A673 (cell line): ENCODE data around the gene LCAT. TPM values are rescaled to one million over a fixed set of nuclear protein-coding genes. Genes with fewer than 3 reads are reported as not detected.
A peak's percentile ranks its signal among the peaks of the same experiment; 100 is the strongest.

ENCODE experiments used
- BruUV-seq: library from RNA; stranded (reverse); fragments of 400-500 nt; replicated peaks from 2 replicates; lab custom pipeline; 2021; lab: Mats Ljungman, UMichigan
- CTCF ChIA-PET: fragments of 300-600 bp; sonication (Branson Sonifier 250); formaldehyde crosslinking; loops from one replicate; lab custom pipeline; 2022; ENCODE audit warnings: antibody characterized with exemption; lab: Charles Lee
- POLR2A ChIA-PET: fragments of 300-600 bp; sonication (Branson Sonifier 250); formaldehyde crosslinking; loops from one replicate; lab custom pipeline; 2022; ENCODE audit warnings: antibody characterized with exemption; ENCODE audit not compliant: low non-redundant PET; lab: Charles Lee
- DNase-seq: peaks from one replicate; pipeline ENCODE4 v3.0.0-alpha.2; 2015; ENCODE audit warnings: low spot score
- H3K27ac ChIP-seq: fragments of 200-600 bp; sonication (generic); 2 replicates; pipeline ENCODE4 v1.5.1; 2016; ENCODE audit warnings: mixed run types, low read depth, mild to moderate bottlenecking, mixed read lengths, antibody characterized with exemption, low read length; ENCODE audit not compliant: poor library complexity, severe bottlenecking
- H3K27me3 ChIP-seq: fragments of 200-600 bp; sonication (generic); replicated peaks from 2 replicates; pipeline ENCODE4 v1.6.1; 2017; ENCODE audit warnings: mixed run types, low read depth, mild to moderate bottlenecking, mixed read lengths, antibody characterized with exemption, low read length; ENCODE audit not compliant: insufficient read depth, poor library complexity
- H3K36me3 ChIP-seq: fragments of 200-600 bp; sonication (generic); 2 replicates; pipeline ENCODE4 v1.6.1; 2016; ENCODE audit warnings: mixed run types, mild to moderate bottlenecking, mixed read lengths, antibody characterized with exemption, low read length; ENCODE audit not compliant: insufficient read depth, poor library complexity, severe bottlenecking
- H3K4me1 ChIP-seq: fragments of 200-600 bp; sonication (generic); 2 replicates; pipeline ENCODE4 v1.6.1; 2017; ENCODE audit warnings: mixed run types, mild to moderate bottlenecking, mixed read lengths, antibody characterized with exemption, low read length; ENCODE audit not compliant: insufficient read depth, poor library complexity, severe bottlenecking
- H3K4me3 ChIP-seq: fragments of 200-600 bp; sonication (generic); 2 replicates; pipeline ENCODE4 v1.5.1; 2016; ENCODE audit warnings: low read depth, mixed run types, mild to moderate bottlenecking, mixed read lengths, low read length; ENCODE audit not compliant: poor library complexity, severe bottlenecking
- H3K9me3 ChIP-seq: fragments of 200-600 bp; sonication (generic); 2 replicates; pipeline ENCODE4 v1.6.1; 2016; ENCODE audit warnings: mixed run types, low read depth, mild to moderate bottlenecking, mixed read lengths, antibody characterized with exemption, low read length; ENCODE audit not compliant: poor library complexity, severe bottlenecking
- EZH2 ChIP-seq: fragments of 200-600 bp; sonication (generic); IDR thresholded peaks from 2 replicates; pipeline ENCODE4 v1.6.1; 2017; ENCODE audit warnings: borderline replicate concordance, low read depth, mild to moderate bottlenecking, mixed read lengths, antibody characterized with exemption, low read length; ENCODE audit not compliant: poor library complexity, severe bottlenecking
- intact Hi-C: fragments of 100-400 bp; cut with micrococcal nuclease; formaldehyde crosslinking; loops from one replicate; pipeline ENCODE4 v1.10.0; 2022; ENCODE audit not compliant: unreplicated experiment
- total RNA-seq: library from RNA; stranded (reverse); gene quantifications from 2 replicates; pipeline ENCODE4 v1.2.3, GENCODE V29; 2021
- TF ChIP-seq, protein P1 (sequence below): fragments of 300-800, 200-600 bp; sonication (generic); conservative IDR thresholded peaks from 2 replicates; pipeline ENCODE4 v1.5.1; 2017; ENCODE audit warnings: low read depth, mild to moderate bottlenecking, antibody characterized with exemption, low read length, moderate library complexity, mixed read lengths

The LCAT gene
- total RNA-seq, 1 experiment from 2014 or later = 17.6 TPM

DNA sequence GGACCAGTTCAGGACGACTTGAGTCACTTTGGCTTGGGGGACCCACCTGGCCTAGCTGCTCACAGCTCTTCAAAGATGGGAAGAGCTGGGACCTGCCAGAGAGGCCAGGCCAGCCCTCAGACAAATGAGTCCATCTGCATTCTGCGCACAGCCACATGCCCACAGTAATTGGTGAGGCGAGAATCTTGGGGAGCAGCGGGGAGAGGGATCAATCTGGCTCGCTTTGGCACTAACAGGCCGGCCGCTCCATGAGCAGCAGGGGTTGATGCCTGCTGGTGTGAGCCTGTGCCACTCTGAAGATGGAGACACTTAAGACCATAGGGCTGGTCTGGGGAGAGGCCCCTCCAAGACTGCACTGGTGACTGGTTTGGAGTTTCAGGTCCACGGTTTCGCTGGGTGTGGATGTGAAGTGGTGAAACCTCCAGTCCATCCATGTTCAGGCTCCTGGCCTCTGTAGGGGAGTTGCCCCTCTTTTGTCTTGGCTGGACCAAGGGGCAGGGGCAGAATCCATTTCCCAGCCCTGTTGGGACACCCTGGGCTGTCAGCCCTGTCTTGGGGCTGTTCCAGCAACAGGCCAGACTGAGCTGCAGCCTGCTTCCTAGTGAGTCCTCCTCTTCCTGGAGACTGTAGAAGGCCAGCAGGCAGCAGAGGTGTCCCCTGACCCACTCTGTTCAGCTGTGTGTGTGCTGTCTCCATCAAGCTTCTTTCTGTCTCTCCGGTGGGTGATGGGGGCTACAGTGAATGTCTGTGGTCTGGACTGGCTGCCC, 19.6 kb downstream of the LCAT start:
- Histone ChIP-seq H3K27ac (no peak overlapping the region), H3K36me3 (peaks cover 11% of the 10 kb centered on the region), H3K4me1 (peaks cover 22% of the 10 kb centered on the region), H3K9me3 (no peaks in the 10 kb centered on the region), H3K27me3 (no peaks in the 10 kb centered on the region), H3K4me3 (no peak overlapping the region)
- ChIA-PET POLR2A (interaction anchor here (0.6 kb wide), 1 partner anchor 32 kb away, joined by 3 read pairs; no protein-coding TSS in a partner anchor), CTCF (interaction anchor here (0.6 to 1.2 kb wide), 2 partner anchors 40 to 41 kb away, joined by 3 read pairs; partner anchors contain the start of gene NRN1L)
- intact Hi-C loops = no loop called here
- no TSS peak for BruUV-seq
- DNase-seq = no peak
- TF ChIP-seq, protein P1, sequence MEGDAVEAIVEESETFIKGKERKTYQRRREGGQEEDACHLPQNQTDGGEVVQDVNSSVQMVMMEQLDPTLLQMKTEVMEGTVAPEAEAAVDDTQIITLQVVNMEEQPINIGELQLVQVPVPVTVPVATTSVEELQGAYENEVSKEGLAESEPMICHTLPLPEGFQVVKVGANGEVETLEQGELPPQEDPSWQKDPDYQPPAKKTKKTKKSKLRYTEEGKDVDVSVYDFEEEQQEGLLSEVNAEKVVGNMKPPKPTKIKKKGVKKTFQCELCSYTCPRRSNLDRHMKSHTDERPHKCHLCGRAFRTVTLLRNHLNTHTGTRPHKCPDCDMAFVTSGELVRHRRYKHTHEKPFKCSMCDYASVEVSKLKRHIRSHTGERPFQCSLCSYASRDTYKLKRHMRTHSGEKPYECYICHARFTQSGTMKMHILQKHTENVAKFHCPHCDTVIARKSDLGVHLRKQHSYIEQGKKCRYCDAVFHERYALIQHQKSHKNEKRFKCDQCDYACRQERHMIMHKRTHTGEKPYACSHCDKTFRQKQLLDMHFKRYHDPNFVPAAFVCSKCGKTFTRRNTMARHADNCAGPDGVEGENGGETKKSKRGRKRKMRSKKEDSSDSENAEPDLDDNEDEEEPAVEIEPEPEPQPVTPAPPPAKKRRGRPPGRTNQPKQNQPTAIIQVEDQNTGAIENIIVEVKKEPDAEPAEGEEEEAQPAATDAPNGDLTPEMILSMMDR = no peak
- no peak for TF ChIP-seq EZH2

DNA sequence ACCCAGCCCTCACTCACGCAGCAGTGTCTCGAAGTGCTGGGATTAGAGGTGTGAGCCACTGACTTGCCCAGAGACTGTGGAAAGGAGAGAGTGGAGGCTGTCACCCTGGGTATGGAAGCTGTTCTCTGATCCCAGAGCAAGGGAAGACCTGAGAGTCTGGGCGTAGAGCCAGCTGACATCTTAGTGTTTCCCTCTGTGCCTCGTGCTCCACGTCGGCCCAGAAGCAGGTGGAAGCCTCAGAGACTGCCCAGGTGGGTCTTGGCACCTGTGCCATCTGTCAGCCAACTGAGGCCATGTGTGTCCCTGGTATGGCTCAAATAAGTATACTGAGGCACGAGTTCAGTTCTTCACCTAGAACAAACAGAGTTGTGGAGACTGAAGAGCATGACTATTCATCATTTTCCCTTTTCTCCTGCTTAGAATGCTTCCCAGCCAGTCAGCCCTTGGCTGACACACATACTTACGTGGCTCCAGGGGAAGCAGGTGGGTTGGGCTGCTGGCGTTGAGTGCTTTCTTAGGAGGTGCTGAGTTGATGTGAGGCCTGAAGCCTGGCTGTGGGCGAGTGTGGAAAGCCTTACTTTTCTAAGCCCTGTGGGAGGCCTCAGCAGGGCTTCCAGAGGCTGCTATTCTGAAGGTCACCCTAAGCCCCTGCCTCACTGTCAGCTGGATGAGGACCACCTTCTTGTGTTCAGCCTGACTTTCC, 20.4 kb downstream of the LCAT start:
- H3K4me1 ChIP-seq = peaks cover 22% of the 10 kb centered on the region
- intact Hi-C loops = no loop called here
- H3K27me3 ChIP-seq = no peaks in the 10 kb centered on the region
- TF ChIP-seq, protein P1 = no peak
- TF ChIP-seq EZH2 = no peak
- CTCF ChIA-PET = interaction anchor here (1.2 kb wide), 1 partner anchor 39 kb away, joined by 3 read pairs; the partner anchor contains the start of gene NRN1L
- peaks cover 10% of the 10 kb centered on the region for H3K36me3 ChIP-seq
- POLR2A ChIA-PET = no interaction called here
- H3K4me3 ChIP-seq = no peak overlapping the region
- no peak overlapping the region for H3K27ac ChIP-seq
- no TSS peak for BruUV-seq
- no peaks in the 10 kb centered on the region for H3K9me3 ChIP-seq
- DNase-seq = no peak

GRCh38 chr16:67922740-67923139, 21.2 kb downstream of the LCAT start:
- intact Hi-C loops = no loop called here
- H3K4me3 ChIP-seq = no peak overlapping the region
- TF ChIP-seq, protein P1 = no peak
- no peak for TF ChIP-seq EZH2
- ChIA-PET CTCF (interaction anchor here (1.0 kb wide), 1 partner anchor 402 kb away, joined by 3 read pairs; no protein-coding TSS in a partner anchor), POLR2A (no interaction called here)
- H3K36me3 ChIP-seq = peaks cover 1% of the 10 kb centered on the region
- H3K9me3 ChIP-seq = no peaks in the 10 kb centered on the region
- H3K27ac ChIP-seq = peak overlapping the region; percentile 2
- BruUV-seq = no TSS peak
- no peaks in the 10 kb centered on the region for H3K27me3 ChIP-seq
- H3K4me1 ChIP-seq = peaks cover 22% of the 10 kb centered on the region
- DNase-seq = no peak
